HCT116 (cell line): ENCODE data around the gene C20orf141. TPM values are rescaled to one million over a fixed set of nuclear protein-coding genes. Genes with fewer than 3 reads are reported as not detected.

ENCODE experiments used
- ATAC-seq: fragments of 200-7000 bp; cut with Tn5 transposase; 2 replicates; pipeline ENCODE4 v1.9.1; 2020; ENCODE audit warnings: mild to moderate bottlenecking, moderate library complexity
- BruUV-seq: library from RNA; stranded (reverse); fragments of 400-500 nt; replicated peaks from 2 replicates; lab custom pipeline; 2021; lab: Mats Ljungman, UMichigan
- CTCF ChIA-PET: fragments of 300-600 bp; sonication (Branson Sonifier 250); formaldehyde crosslinking; loops from one replicate; lab custom pipeline; 2021; ENCODE audit warnings: antibody characterized with exemption; lab: Charles Lee
- POLR2A ChIA-PET: fragments of 300-600, 350-600 bp; sonication (Branson Sonifier 250); formaldehyde crosslinking; loops from one replicate; lab custom pipeline; 2021; ENCODE audit warnings: antibody characterized with exemption; lab: Charles Lee
- RAD21 ChIA-PET, 2 experiments: fragments of 300-600 bp; sonication (Branson Sonifier 250); formaldehyde crosslinking; loops; one replicate each; lab custom pipeline; 2023; ENCODE audit warnings: low total read pairs in 2 of 2; ENCODE audit not compliant: uncharacterized antibody in 2 of 2, unreplicated experiment in 2 of 2, low non-redundant PET in 1 of 2; lab: Charles Lee
- DNase-seq: peaks from one replicate; pipeline ENCODE4 v3.0.0-alpha.2; 2010; ENCODE audit warnings: low read depth, low spot score
- H2AFZ ChIP-seq: fragments of 200-600 bp; shearing (Covaris generic), sonication (generic); 2 replicates; pipeline ENCODE4 v1.6.1; 2017; ENCODE audit warnings: low read depth, mixed run types, mixed read lengths, antibody characterized with exemption, low read length; ENCODE audit not compliant: poor library complexity, severe bottlenecking
- H3K27ac ChIP-seq: 2 replicates; pipeline ENCODE4 v1.5.1; 2012; ENCODE audit warnings: low read depth, low read length
- H3K27me3 ChIP-seq: fragments of 200-600 bp; sonication (generic); 2 replicates; pipeline ENCODE4 v1.6.1; 2016; ENCODE audit warnings: mixed run types, low read length, mixed read lengths; ENCODE audit not compliant: insufficient read depth
- H3K36me3 ChIP-seq, 2 experiments: fragments of 200-500 bp in 1 of 2; fragments of 200-600 bp in 1 of 2; sonication (Bioruptor generic) in 1 of 2; sonication (generic) in 1 of 2; 2 replicates each; pipeline versions ENCODE4 v1.5.1 to v1.6.1; 2014 to 2016; ENCODE audit warnings: low read length in 2 of 2, inconsistent platforms in 1 of 2, mixed read lengths in 1 of 2, mixed run types in 1 of 2; ENCODE audit not compliant: insufficient read depth in 2 of 2, control insufficient read depth in 1 of 2
- H3K4me1 ChIP-seq, 2 experiments: fragments of 200-600 bp in 1 of 2; sonication (generic) in 1 of 2; 2 replicates each; pipeline versions ENCODE4 v1.5.1 to v1.6.1; 2012 to 2017; ENCODE audit warnings: low read length in 2 of 2, inconsistent platforms in 1 of 2, mild to moderate bottlenecking in 1 of 2, mixed read lengths in 1 of 2, mixed run types in 1 of 2, moderate library complexity in 1 of 2; ENCODE audit not compliant: insufficient read depth in 2 of 2, control insufficient read depth in 1 of 2
- H3K4me2 ChIP-seq: fragments of 200-600 bp; sonication (generic); 2 replicates; pipeline ENCODE4 v1.6.1; 2017; ENCODE audit warnings: mixed run types, low read length, mixed read lengths
- H3K4me3 ChIP-seq, 2 experiments: fragments of 200-600 bp in 1 of 2; sonication (generic) in 1 of 2; replicated peaks in 1 of 2; 2 replicates each; pipeline ENCODE4 v1.5.1; 2011 to 2016; ENCODE audit warnings: low read length in 2 of 2, control low read depth in 1 of 2, low read depth in 1 of 2, mild to moderate bottlenecking in 1 of 2, mixed read lengths in 1 of 2, mixed run types in 1 of 2
- H3K79me2 ChIP-seq: fragments of 200-600 bp; sonication (generic); 2 replicates; pipeline ENCODE4 v1.6.1; 2017; ENCODE audit warnings: mild to moderate bottlenecking, mixed run types, low read length, moderate library complexity, mixed read lengths; ENCODE audit not compliant: insufficient read depth
- H3K9ac ChIP-seq: fragments of 200-600 bp; sonication (generic); 2 replicates; pipeline ENCODE4 v1.6.1; 2016; ENCODE audit warnings: low read length, mixed read lengths
- H3K9me2 ChIP-seq: fragments of 200-600 bp; sonication (generic), shearing (Covaris generic); 2 replicates; pipeline ENCODE4 v1.6.1; 2017; ENCODE audit warnings: mixed run types, mild to moderate bottlenecking, moderate library complexity; ENCODE audit not compliant: insufficient read depth
- H3K9me3 ChIP-seq, 2 experiments: fragments of 200-500 bp in 1 of 2; fragments of 200-600 bp in 1 of 2; sonication (Bioruptor generic) in 1 of 2; sonication (generic) in 1 of 2; 2 replicates each; pipeline ENCODE4 v1.6.1; 2014 to 2017; ENCODE audit warnings: low read length in 2 of 2, mixed read lengths in 2 of 2, inconsistent platforms in 1 of 2, low read depth in 1 of 2, mild to moderate bottlenecking in 1 of 2, mixed run types in 1 of 2, moderate library complexity in 1 of 2; ENCODE audit not compliant: control insufficient read depth in 1 of 2, insufficient read depth in 1 of 2
- H4K20me1 ChIP-seq: fragments of 200-600 bp; sonication (generic), shearing (Covaris generic); 2 replicates; pipeline ENCODE4 v1.6.1; 2017; ENCODE audit warnings: mixed run types, mild to moderate bottlenecking, moderate library complexity; ENCODE audit not compliant: insufficient read depth
- CEBPB ChIP-seq: IDR thresholded peaks from 2 replicates; pipeline ENCODE4 v1.6.1; 2012; ENCODE audit warnings: low read depth
- EGR1 ChIP-seq: IDR thresholded peaks from 2 replicates; pipeline ENCODE4 v1.6.1; 2012; ENCODE audit warnings: low read depth
- ELF1 ChIP-seq: IDR thresholded peaks from 2 replicates; pipeline ENCODE4 v1.6.1; 2012; ENCODE audit warnings: low read depth, borderline replicate concordance
- FOSL1 ChIP-seq: IDR thresholded peaks from 2 replicates; pipeline ENCODE4 v1.6.1; 2012; ENCODE audit warnings: low read depth
- RAD21 ChIP-seq: IDR thresholded peaks from 2 replicates; pipeline ENCODE4 v1.6.1; 2012; ENCODE audit warnings: low read depth, mild to moderate bottlenecking
- SIN3A ChIP-seq: IDR thresholded peaks from 2 replicates; pipeline ENCODE4 v1.6.1; 2012; ENCODE audit warnings: low read depth
- SP1 ChIP-seq: IDR thresholded peaks from 2 replicates; pipeline ENCODE4 v1.6.1; 2012; ENCODE audit warnings: low read depth
- SRF ChIP-seq: IDR thresholded peaks from 2 replicates; pipeline ENCODE4 v1.6.1; 2012; ENCODE audit warnings: low read depth
- TCF7L2 ChIP-seq: IDR thresholded peaks from 2 replicates; pipeline ENCODE4 v1.7.0; 2011; ENCODE audit warnings: borderline replicate concordance, inconsistent platforms; ENCODE audit not compliant: insufficient read depth, insufficient read length; ENCODE audit errors: extremely low read depth
- YY1 ChIP-seq: IDR thresholded peaks from 2 replicates; pipeline ENCODE4 v1.6.1; 2011; ENCODE audit warnings: low read length, low read depth, moderate library complexity, mild to moderate bottlenecking; ENCODE audit not compliant: insufficient replicate concordance; ENCODE audit errors: extremely low read depth
- ZFX ChIP-seq: fragments of 450-650 bp; IDR thresholded peaks from 2 replicates; pipeline ENCODE4 v1.6.1; 2017
- ZNF274 ChIP-seq: fragments of 200-500 bp; sonication (Bioruptor generic); IDR thresholded peaks from 2 replicates; pipeline ENCODE4 v1.6.1; 2014; ENCODE audit warnings: mild to moderate bottlenecking, low read depth, low read length, inconsistent platforms
- intact Hi-C: fragments of 100-400 bp; cut with micrococcal nuclease; formaldehyde crosslinking; loops from 2 replicates; pipeline ENCODE4 v1.10.0; 2022
- total RNA-seq: library from RNA; stranded (reverse); gene quantifications from one replicate; pipeline ENCODE4 v1.2.1, GENCODE V29; 2021; ENCODE audit not compliant: unreplicated experiment
- TF ChIP-seq, protein P1 (sequence below): IDR thresholded peaks from 2 replicates; pipeline ENCODE4 v1.6.1; 2012
- TF ChIP-seq, protein P2 (sequence below): IDR thresholded peaks from 2 replicates; pipeline ENCODE4 v1.6.1; 2012; ENCODE audit warnings: low read depth
- TF ChIP-seq, protein P3 (sequence below): IDR thresholded peaks from 2 replicates; pipeline ENCODE4 v1.6.1; 2011; ENCODE audit warnings: mild to moderate bottlenecking, low read length, moderate library complexity; ENCODE audit not compliant: insufficient replicate concordance; ENCODE audit errors: extremely low read depth

C20orf141 gene
- total RNA-seq, 1 experiment from 2014 or later: not detected

DNA sequence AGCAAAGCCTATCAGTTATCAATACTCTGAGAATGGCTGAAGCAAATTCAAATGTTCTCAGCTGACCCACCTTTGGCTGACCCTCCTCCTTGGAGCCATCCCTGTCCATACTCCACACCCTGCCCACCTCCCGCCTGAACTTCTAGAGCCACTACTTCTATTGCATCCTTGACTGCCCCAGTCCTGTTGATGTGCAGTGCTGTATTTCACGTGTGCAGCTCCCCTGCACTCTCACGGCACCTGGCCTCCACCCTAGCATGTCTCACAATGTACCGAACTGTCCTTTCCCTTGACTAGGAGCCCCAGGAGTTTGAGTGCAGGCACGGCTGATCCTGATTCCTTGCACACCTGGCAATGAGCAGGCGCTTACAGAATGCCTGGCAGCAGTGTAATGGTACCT, 21.3 kb upstream of the C20orf141 start:
- Histone ChIP-seq H3K27ac (no peak overlapping the region), H2AFZ (no peak overlapping the region), H3K9me3 (no peaks in the 10 kb centered on the region), H3K4me2 (no peak overlapping the region), H3K9me2 (no peaks in the 10 kb centered on the region), H4K20me1 (no peaks in the 10 kb centered on the region), H3K4me3 (no peak overlapping the region), H3K79me2 (no peaks in the 10 kb centered on the region), H3K27me3 (peaks cover 8% of the 10 kb centered on the region; the same call in 1 of the 2 replicates), H3K36me3 (no peaks in the 10 kb centered on the region), H3K4me1 (peaks cover 1 to 3% of the 10 kb centered on the region in 2 experiments; a peak in 2 of 4 replicates), H3K9ac (no peak overlapping the region)
- CTCF ChIA-PET: no interaction called here
- no peak for DNase-seq
- TF ChIP-seq TCF7L2 (no peak), SIN3A (no peak), ZFX (no peak), FOSL1 (no peak), CEBPB (no peak), YY1 (no peak), ELF1 (no peak)
- RAD21 ChIA-PET: no interaction called here
- intact Hi-C loops: no loop called here
- no peak for ATAC-seq
- no TSS peak for BruUV-seq
- POLR2A ChIA-PET: no interaction called here

DNA sequence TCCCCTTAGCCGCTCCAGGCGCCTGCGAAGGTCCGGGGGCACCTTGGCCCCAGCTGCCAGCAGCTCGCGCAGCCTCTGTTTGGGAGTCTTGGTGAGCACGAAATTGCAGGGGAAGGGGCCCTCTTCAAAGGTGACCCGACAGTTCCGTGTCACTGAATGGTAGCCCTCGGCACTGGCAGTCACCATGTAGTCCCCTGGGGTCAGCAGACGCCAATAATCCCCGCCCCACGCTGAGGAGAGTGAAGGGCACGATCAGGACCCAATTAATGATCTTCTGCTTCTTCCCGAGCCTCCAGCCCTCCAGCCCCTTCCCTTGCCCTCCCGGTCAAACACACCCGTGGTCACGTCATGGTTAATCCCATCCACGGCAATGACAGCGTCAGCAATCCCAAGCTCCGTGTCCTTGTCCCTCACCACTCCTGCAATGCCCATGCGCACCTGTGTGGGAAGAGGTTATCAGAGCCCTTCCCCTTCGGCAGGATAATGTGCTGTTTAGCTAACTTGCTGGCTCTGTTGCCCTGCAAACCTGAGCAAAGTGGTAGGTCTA, 20.5 kb upstream of the C20orf141 start:
- H3K9ac ChIP-seq: no peak overlapping the region
- peaks cover 8 to 11% of the 10 kb centered on the region in 2 experiments; a peak in 3 of 4 replicates for H3K4me1 ChIP-seq
- no peaks in the 10 kb centered on the region for H3K79me2 ChIP-seq
- ChIA-PET RAD21 (no interaction called here), POLR2A (no interaction called here), CTCF (no interaction called here)
- peaks cover 8% of the 10 kb centered on the region; the same call in 1 of the 2 replicates for H3K27me3 ChIP-seq
- H3K4me2 ChIP-seq: no peak overlapping the region
- intact Hi-C loops: no loop called here
- H3K9me3 ChIP-seq: no peaks in the 10 kb centered on the region
- ATAC-seq (no peak), DNase-seq (no peak)
- H4K20me1 ChIP-seq: no peaks in the 10 kb centered on the region
- H2AFZ ChIP-seq: no peak overlapping the region
- BruUV-seq: no TSS peak
- H3K36me3 ChIP-seq: no peaks in the 10 kb centered on the region
- H3K9me2 ChIP-seq: no peaks in the 10 kb centered on the region
- no peak overlapping the region for H3K27ac ChIP-seq
- no peak overlapping the region for H3K4me3 ChIP-seq
- no peak for TF ChIP-seq SIN3A
- TF ChIP-seq, protein P1, sequence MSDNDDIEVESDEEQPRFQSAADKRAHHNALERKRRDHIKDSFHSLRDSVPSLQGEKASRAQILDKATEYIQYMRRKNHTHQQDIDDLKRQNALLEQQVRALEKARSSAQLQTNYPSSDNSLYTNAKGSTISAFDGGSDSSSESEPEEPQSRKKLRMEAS: no peak
- TF ChIP-seq, protein P2, sequence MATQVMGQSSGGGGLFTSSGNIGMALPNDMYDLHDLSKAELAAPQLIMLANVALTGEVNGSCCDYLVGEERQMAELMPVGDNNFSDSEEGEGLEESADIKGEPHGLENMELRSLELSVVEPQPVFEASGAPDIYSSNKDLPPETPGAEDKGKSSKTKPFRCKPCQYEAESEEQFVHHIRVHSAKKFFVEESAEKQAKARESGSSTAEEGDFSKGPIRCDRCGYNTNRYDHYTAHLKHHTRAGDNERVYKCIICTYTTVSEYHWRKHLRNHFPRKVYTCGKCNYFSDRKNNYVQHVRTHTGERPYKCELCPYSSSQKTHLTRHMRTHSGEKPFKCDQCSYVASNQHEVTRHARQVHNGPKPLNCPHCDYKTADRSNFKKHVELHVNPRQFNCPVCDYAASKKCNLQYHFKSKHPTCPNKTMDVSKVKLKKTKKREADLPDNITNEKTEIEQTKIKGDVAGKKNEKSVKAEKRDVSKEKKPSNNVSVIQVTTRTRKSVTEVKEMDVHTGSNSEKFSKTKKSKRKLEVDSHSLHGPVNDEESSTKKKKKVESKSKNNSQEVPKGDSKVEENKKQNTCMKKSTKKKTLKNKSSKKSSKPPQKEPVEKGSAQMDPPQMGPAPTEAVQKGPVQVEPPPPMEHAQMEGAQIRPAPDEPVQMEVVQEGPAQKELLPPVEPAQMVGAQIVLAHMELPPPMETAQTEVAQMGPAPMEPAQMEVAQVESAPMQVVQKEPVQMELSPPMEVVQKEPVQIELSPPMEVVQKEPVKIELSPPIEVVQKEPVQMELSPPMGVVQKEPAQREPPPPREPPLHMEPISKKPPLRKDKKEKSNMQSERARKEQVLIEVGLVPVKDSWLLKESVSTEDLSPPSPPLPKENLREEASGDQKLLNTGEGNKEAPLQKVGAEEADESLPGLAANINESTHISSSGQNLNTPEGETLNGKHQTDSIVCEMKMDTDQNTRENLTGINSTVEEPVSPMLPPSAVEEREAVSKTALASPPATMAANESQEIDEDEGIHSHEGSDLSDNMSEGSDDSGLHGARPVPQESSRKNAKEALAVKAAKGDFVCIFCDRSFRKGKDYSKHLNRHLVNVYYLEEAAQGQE: no peak
- TF ChIP-seq EGR1: no peak
- TF ChIP-seq, protein P3, sequence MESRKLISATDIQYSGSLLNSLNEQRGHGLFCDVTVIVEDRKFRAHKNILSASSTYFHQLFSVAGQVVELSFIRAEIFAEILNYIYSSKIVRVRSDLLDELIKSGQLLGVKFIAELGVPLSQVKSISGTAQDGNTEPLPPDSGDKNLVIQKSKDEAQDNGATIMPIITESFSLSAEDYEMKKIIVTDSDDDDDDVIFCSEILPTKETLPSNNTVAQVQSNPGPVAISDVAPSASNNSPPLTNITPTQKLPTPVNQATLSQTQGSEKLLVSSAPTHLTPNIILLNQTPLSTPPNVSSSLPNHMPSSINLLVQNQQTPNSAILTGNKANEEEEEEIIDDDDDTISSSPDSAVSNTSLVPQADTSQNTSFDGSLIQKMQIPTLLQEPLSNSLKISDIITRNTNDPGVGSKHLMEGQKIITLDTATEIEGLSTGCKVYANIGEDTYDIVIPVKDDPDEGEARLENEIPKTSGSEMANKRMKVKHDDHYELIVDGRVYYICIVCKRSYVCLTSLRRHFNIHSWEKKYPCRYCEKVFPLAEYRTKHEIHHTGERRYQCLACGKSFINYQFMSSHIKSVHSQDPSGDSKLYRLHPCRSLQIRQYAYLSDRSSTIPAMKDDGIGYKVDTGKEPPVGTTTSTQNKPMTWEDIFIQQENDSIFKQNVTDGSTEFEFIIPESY: no peak
- no peak for TF ChIP-seq ZNF274
- TF ChIP-seq SRF: no peak
- no peak for TF ChIP-seq SP1
- TF ChIP-seq RAD21: no peak
- no peak for TF ChIP-seq FOSL1
- no peak for TF ChIP-seq CEBPB
- TF ChIP-seq ELF1: no peak
